SK-N-SH (cell line): ENCODE results near the gene ADCY5. TPM values are rescaled to one million over a fixed set of nuclear protein-coding genes. Genes with fewer than 3 reads are reported as not detected.

Experiments used
- CTCF ChIA-PET: fragments of 300-600, 350-600 bp; formaldehyde crosslinking; extraction: SDS; loops from one replicate; lab custom pipeline; 2021; lab: Yijun Ruan, JAX
- POLR2A ChIA-PET: fragments of 350-600 bp; sonication (Branson Sonifier 250); formaldehyde crosslinking; extraction: SDS; loops from one replicate; lab custom pipeline; 2020; ENCODE audit warnings: antibody characterized with exemption, inconsistent platforms; lab: Yijun Ruan, JAX
- DNase-seq: peaks from one replicate; pipeline ENCODE4 v3.0.0; 2012
- H2AFZ ChIP-seq: fragments of 200-600 bp; sonication (generic); 2 replicates; pipeline ENCODE4 v1.8.1; 2016; ENCODE audit warnings: antibody characterized with exemption, mild to moderate bottlenecking, low read depth
- H3F3A ChIP-seq: fragments of 200-600 bp; sonication (generic); replicated peaks from 2 replicates; pipeline ENCODE3; 2016; ENCODE audit warnings: antibody characterized with exemption, mild to moderate bottlenecking; ENCODE audit not compliant: insufficient read depth
- H3K27ac ChIP-seq, 2 experiments: fragments of 200-500 bp in 1 of 2; fragments of 200-600 bp in 1 of 2; sonication (Bioruptor generic) in 1 of 2; sonication (generic), shearing (Covaris generic) in 1 of 2; 2 replicates each; pipeline versions ENCODE4 v1.5.1 to v1.6.1; 2014 to 2016; ENCODE audit warnings: low read depth in 2 of 2, inconsistent platforms in 1 of 2, low read length in 1 of 2, mild to moderate bottlenecking in 1 of 2, mixed read lengths in 1 of 2
- H3K27me3 ChIP-seq: fragments of 200-600 bp; sonication (generic), shearing (Covaris generic); 2 replicates; pipeline ENCODE4 v1.6.1; 2016; ENCODE audit warnings: mixed run types; ENCODE audit not compliant: insufficient read depth
- H3K36me3 ChIP-seq, 2 experiments: fragments of 200-500 bp in 1 of 2; fragments of 200-600 bp in 1 of 2; sonication (Bioruptor generic) in 1 of 2; sonication (generic) in 1 of 2; replicated peaks in 1 of 2; 2 replicates each; pipeline versions ENCODE3 to v1.5.1; 2014 to 2016; ENCODE audit warnings: low read length in 1 of 2, mild to moderate bottlenecking in 1 of 2; ENCODE audit not compliant: insufficient read depth in 2 of 2, control insufficient read depth in 1 of 2
- H3K4me1 ChIP-seq, 2 experiments: fragments of 200-500 bp in 1 of 2; fragments of 200-600 bp in 1 of 2; sonication (Bioruptor generic) in 1 of 2; sonication (generic), shearing (Covaris generic) in 1 of 2; 2 replicates each; pipeline versions ENCODE4 v1.5.1 to v1.6.1; 2014 to 2016; ENCODE audit warnings: low read depth in 1 of 2, low read length in 1 of 2, mixed run types in 1 of 2; ENCODE audit not compliant: insufficient read depth in 2 of 2, control insufficient read depth in 1 of 2
- H3K4me2 ChIP-seq: fragments of 200-600 bp; sonication (generic), shearing (Covaris generic); 2 replicates; pipeline ENCODE4 v1.6.1; 2017; ENCODE audit warnings: mixed run types
- H3K4me3 ChIP-seq, 2 experiments: fragments of 200-500 bp in 1 of 2; fragments of 200-600 bp in 1 of 2; sonication (Bioruptor generic) in 1 of 2; sonication (generic), shearing (Covaris generic) in 1 of 2; 2 replicates each; pipeline versions ENCODE4 v1.5.1 to v1.8.1; 2014 to 2016; ENCODE audit warnings: low read depth in 2 of 2, inconsistent platforms in 1 of 2, low read length in 1 of 2, mild to moderate bottlenecking in 1 of 2, mixed read lengths in 1 of 2, moderate library complexity in 1 of 2
- H3K79me2 ChIP-seq: fragments of 200-600 bp; sonication (generic); 2 replicates; pipeline ENCODE4 v1.8.1; 2017; ENCODE audit warnings: mild to moderate bottlenecking; ENCODE audit not compliant: insufficient read depth
- H3K9ac ChIP-seq: fragments of 200-600 bp; sonication (generic); 2 replicates; pipeline ENCODE4 v1.6.1; 2017; ENCODE audit warnings: mixed run types
- H3K9me2 ChIP-seq: fragments of 200-600 bp; sonication (generic); 2 replicates; pipeline ENCODE4 v1.6.1; 2017; ENCODE audit warnings: mixed run types
- H3K9me3 ChIP-seq: fragments of 200-600 bp; sonication (generic); 2 replicates; pipeline ENCODE4 v1.6.1; 2017; ENCODE audit warnings: mixed run types, mild to moderate bottlenecking, moderate library complexity
- H4K20me1 ChIP-seq: fragments of 200-600 bp; sonication (generic); 2 replicates; pipeline ENCODE4 v1.6.1; 2017; ENCODE audit warnings: mild to moderate bottlenecking, mixed run types; ENCODE audit not compliant: insufficient read depth
- ELF1 ChIP-seq: IDR thresholded peaks from 2 replicates; pipeline ENCODE4 v1.4.0; 2012
- EP300 ChIP-seq, 2 experiments: IDR thresholded peaks; 2 replicates each; pipeline versions ENCODE4 v1.4.0 to v1.6.1; 2012; ENCODE audit warnings: borderline replicate concordance in 1 of 2, low read depth in 1 of 2, low read length in 1 of 2
- MEF2A ChIP-seq: IDR thresholded peaks from 2 replicates; pipeline ENCODE4 v1.4.0; 2012; ENCODE audit warnings: low read depth, borderline replicate concordance
- MXI1 ChIP-seq: IDR thresholded peaks from 2 replicates; pipeline ENCODE4 v1.6.1; 2012; ENCODE audit warnings: mild to moderate bottlenecking, low read depth, low read length, improper control_type of control experiment
- NFIC ChIP-seq: IDR thresholded peaks from 2 replicates; pipeline ENCODE4 v1.4.0; 2012; ENCODE audit warnings: borderline replicate concordance
- RCOR1 ChIP-seq: fragments of 150-350 bp; IDR thresholded peaks from 2 replicates; pipeline ENCODE4 v1.6.1; 2017; ENCODE audit warnings: antibody characterized with exemption, low read length
- RFX5 ChIP-seq: IDR thresholded peaks from 2 replicates; pipeline ENCODE4 v1.6.1; 2012; ENCODE audit warnings: mild to moderate bottlenecking, improper control_type of control experiment, low read length
- SIN3A ChIP-seq: IDR thresholded peaks from 2 replicates; pipeline ENCODE4 v1.6.1; 2012; ENCODE audit warnings: low read depth, mild to moderate bottlenecking, low read length, moderate library complexity, borderline replicate concordance
- TCF12 ChIP-seq: IDR thresholded peaks from 2 replicates; pipeline ENCODE4 v1.4.0; 2012
- TEAD4 ChIP-seq: IDR thresholded peaks from 2 replicates; pipeline ENCODE4 v1.4.0; 2012; ENCODE audit warnings: mild to moderate bottlenecking, borderline replicate concordance; ENCODE audit not compliant: insufficient read depth
- WGBS: methylation state at CpG from one replicate; pipeline ENCODE4 v1.1.6; 2017; ENCODE audit warnings: low lambda C conversion rate; 5-methylcytosine and 5-hydroxymethylcytosine counted together
- polyA plus RNA-seq, 3 experiments: library from polyadenylated mRNA; depleted of rRNA; stranded (reverse); fragments of >200 nt; gene quantifications; 2 replicates each; pipeline ENCODE4 v1.2.3, GENCODE V29; 2012
- TF ChIP-seq, protein P1 (sequence below): IDR thresholded peaks from 2 replicates; pipeline ENCODE4 v1.6.1; 2012; ENCODE audit warnings: mild to moderate bottlenecking, low read depth, low read length, moderate library complexity
- TF ChIP-seq, protein P2 (sequence below): fragments of 150-350 bp; IDR thresholded peaks from 2 replicates; pipeline ENCODE4 v1.6.1; 2016; ENCODE audit warnings: mild to moderate bottlenecking, low read depth, low read length
- TF ChIP-seq, protein P3 (sequence below): IDR thresholded peaks from 2 replicates; pipeline ENCODE4 v1.4.0; 2012; ENCODE audit warnings: low read depth

The ADCY5 gene
- polyA plus RNA-seq, 1 of the 3 experiments (the other 2 are of a cell fraction), result 0.21 TPM

- H3K4me3 ChIP-seq, result no peak overlapping the region
- H3K27ac ChIP-seq, result no peak overlapping the region
- H3K4me2 ChIP-seq, result no peak overlapping the region
- no peaks in the 10 kb centered on the region; a peak in 1 of 4 replicates for H3K4me1 ChIP-seq
- no peaks in the 10 kb centered on the region for H3F3A ChIP-seq
- H4K20me1 ChIP-seq, result no peaks in the 10 kb centered on the region
- no peak for DNase-seq
- no peaks in the 10 kb centered on the region for H3K9me3 ChIP-seq
- POLR2A ChIA-PET, result no interaction called here
- 70% methylated on average over 9 of the region's 10 CpGs for WGBS
- no peak overlapping the region for H2AFZ ChIP-seq
- no peaks in the 10 kb centered on the region for H3K9me2 ChIP-seq
- CTCF ChIA-PET, result interaction anchor here (0.7 to 3.2 kb wide), 4 partner anchors 12 to 136 kb away, joined by 3 to 10 read pairs (median 6); no protein-coding TSS in a partner anchor
- peaks cover 26% of the 10 kb centered on the region for H3K27me3 ChIP-seq
- no peak overlapping the region for H3K9ac ChIP-seq
- no peaks in the 10 kb centered on the region for H3K36me3 ChIP-seq
- no peaks in the 10 kb centered on the region for H3K79me2 ChIP-seq
- TF ChIP-seq TEAD4, result no peak
- TF ChIP-seq MXI1, result no peak
- no peak for TF ChIP-seq NFIC
- no peak for TF ChIP-seq SIN3A
- TF ChIP-seq, protein P1, sequence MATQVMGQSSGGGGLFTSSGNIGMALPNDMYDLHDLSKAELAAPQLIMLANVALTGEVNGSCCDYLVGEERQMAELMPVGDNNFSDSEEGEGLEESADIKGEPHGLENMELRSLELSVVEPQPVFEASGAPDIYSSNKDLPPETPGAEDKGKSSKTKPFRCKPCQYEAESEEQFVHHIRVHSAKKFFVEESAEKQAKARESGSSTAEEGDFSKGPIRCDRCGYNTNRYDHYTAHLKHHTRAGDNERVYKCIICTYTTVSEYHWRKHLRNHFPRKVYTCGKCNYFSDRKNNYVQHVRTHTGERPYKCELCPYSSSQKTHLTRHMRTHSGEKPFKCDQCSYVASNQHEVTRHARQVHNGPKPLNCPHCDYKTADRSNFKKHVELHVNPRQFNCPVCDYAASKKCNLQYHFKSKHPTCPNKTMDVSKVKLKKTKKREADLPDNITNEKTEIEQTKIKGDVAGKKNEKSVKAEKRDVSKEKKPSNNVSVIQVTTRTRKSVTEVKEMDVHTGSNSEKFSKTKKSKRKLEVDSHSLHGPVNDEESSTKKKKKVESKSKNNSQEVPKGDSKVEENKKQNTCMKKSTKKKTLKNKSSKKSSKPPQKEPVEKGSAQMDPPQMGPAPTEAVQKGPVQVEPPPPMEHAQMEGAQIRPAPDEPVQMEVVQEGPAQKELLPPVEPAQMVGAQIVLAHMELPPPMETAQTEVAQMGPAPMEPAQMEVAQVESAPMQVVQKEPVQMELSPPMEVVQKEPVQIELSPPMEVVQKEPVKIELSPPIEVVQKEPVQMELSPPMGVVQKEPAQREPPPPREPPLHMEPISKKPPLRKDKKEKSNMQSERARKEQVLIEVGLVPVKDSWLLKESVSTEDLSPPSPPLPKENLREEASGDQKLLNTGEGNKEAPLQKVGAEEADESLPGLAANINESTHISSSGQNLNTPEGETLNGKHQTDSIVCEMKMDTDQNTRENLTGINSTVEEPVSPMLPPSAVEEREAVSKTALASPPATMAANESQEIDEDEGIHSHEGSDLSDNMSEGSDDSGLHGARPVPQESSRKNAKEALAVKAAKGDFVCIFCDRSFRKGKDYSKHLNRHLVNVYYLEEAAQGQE, result no peak
- TF ChIP-seq, protein P2, sequence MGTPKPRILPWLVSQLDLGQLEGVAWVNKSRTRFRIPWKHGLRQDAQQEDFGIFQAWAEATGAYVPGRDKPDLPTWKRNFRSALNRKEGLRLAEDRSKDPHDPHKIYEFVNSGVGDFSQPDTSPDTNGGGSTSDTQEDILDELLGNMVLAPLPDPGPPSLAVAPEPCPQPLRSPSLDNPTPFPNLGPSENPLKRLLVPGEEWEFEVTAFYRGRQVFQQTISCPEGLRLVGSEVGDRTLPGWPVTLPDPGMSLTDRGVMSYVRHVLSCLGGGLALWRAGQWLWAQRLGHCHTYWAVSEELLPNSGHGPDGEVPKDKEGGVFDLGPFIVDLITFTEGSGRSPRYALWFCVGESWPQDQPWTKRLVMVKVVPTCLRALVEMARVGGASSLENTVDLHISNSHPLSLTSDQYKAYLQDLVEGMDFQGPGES, result no peak
- TF ChIP-seq TCF12, result no peak
- TF ChIP-seq, protein P3, sequence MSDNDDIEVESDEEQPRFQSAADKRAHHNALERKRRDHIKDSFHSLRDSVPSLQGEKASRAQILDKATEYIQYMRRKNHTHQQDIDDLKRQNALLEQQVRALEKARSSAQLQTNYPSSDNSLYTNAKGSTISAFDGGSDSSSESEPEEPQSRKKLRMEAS, result no peak
- TF ChIP-seq MEF2A, result no peak
- TF ChIP-seq RCOR1, result no peak
- TF ChIP-seq RFX5, result no peak
- TF ChIP-seq EP300 (IDR thresholded peaks at IDR 0.05; ENCODE audit: borderline replicate concordance in 1 of 2, low read depth in 1 of 2, low read length in 1 of 2), result no peak
- no peak for TF ChIP-seq ELF1
Observed at GRCh38 chr3:123353227-123353849, 95.6 kb downstream of the ADCY5 start.
